Osteocyte (in vitro differentiated cells): ENCODE results near the gene GULP1. TPM values are rescaled to one million over a fixed set of nuclear protein-coding genes. Genes with fewer than 3 reads are reported as not detected.

ENCODE experiments used
- DNase-seq: peaks from one replicate; pipeline ENCODE4 v3.0.0; 2021; ENCODE audit warnings: mixed read lengths; ENCODE audit not compliant: unreplicated experiment; ENCODE audit errors: extremely low spot score
- H3K27ac Mint-ChIP-seq: one replicate; pipeline ENCODE4 v1.8.0; 2021; ENCODE audit warnings: mild to moderate bottlenecking, mixed read lengths; ENCODE audit not compliant: unreplicated experiment
- H3K27me3 Mint-ChIP-seq: one replicate; pipeline ENCODE4 v1.8.0; 2021; ENCODE audit warnings: mixed read lengths; ENCODE audit not compliant: unreplicated experiment
- H3K36me3 Mint-ChIP-seq: one replicate; pipeline ENCODE4 v1.8.0; 2021; ENCODE audit warnings: mixed read lengths; ENCODE audit not compliant: unreplicated experiment
- H3K4me1 Mint-ChIP-seq: one replicate; pipeline ENCODE4 v1.8.0; 2021; ENCODE audit warnings: mixed read lengths; ENCODE audit not compliant: unreplicated experiment
- H3K4me3 Mint-ChIP-seq: one replicate; pipeline ENCODE4 v1.8.0; 2021; ENCODE audit warnings: mild to moderate bottlenecking, moderate library complexity, mixed read lengths; ENCODE audit not compliant: unreplicated experiment
- H3K9me3 Mint-ChIP-seq: one replicate; pipeline ENCODE4 v1.8.0; 2021; ENCODE audit warnings: mixed read lengths; ENCODE audit not compliant: unreplicated experiment
- CTCF ChIP-seq: fragments of 200-600 bp; sonication (generic); IDR thresholded peaks from 2 replicates; pipeline ENCODE4 v1.5.0; 2021; ENCODE audit warnings: antibody characterized with exemption, mild to moderate bottlenecking, moderate library complexity
- long read RNA-seq: library from polyadenylated mRNA; unstranded; transcript quantifications from one replicate; pipeline ENCODE4 v2.0.0, GENCODE V29; 2021
- total RNA-seq: library from RNA; stranded (reverse); gene quantifications from 2 replicates; pipeline ENCODE4 v1.2.1, GENCODE V29; 2021

Gene GULP1, protein sequence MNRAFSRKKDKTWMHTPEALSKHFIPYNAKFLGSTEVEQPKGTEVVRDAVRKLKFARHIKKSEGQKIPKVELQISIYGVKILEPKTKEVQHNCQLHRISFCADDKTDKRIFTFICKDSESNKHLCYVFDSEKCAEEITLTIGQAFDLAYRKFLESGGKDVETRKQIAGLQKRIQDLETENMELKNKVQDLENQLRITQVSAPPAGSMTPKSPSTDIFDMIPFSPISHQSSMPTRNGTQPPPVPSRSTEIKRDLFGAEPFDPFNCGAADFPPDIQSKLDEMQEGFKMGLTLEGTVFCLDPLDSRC
- 36.7 and 44.2 TPM in 2 replicates for total RNA-seq
- long read RNA-seq, transcript GULP1-201 (12 exons, 3,347 nt): minor isoform, 38 of 201 reads
- long read RNA-seq, transcript GULP1-206 (12 exons, 1,376 nt): major isoform, 66 of 201 reads
- long read RNA-seq, partial matches to known transcripts: 13 of 201 reads
- long read RNA-seq, other reads (novel, unspliced or antisense): 79 of 201 reads

DNA sequence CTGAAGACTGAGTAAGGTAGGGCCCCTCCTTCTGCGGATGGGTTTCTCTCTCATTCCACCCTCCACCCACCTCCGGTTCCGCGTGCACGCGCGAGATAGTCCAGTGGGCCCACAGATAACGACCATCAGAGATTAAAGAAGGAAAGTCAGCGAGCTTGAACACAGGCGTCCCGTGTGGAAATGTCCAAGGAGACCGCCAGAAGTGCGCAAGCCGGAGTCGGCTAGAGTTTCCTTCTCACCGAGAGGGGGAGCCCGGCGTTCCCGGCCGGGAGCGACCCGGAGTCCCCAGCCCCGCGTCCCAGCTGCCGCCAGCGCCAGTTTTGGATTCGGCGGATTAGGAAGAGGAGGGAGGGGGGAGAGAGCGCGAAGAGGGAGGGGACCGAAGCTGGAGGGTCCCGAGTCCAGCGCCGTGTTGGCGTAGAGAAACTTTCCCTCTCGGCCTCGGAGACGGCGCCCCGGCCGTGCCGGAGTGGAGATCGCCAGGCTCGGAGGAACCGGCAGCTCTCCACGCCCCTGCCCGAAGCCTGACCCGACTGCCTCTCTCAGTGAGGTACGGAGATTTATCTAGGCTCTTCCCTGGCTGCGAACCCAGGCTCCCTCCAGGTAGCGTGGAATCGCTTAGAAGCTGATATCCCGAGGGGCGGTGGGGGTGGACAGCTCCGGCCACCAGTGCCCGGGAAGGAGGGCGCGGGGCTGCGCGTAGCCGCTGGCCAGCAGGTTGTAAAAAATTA lies at the start of gene GULP1:
GULP1 (plus strand) TSS at position 258 of the 731 bp plus-strand sequence. CDS start 185,829 bp downstream, outside the sequence.
- Mint-ChIP-seq H3K27me3 (no peaks in the 10 kb centered on the region), H3K4me3 (peak within 1 kb of the TSS; percentile 97), H3K4me1 (peaks cover 39% of the 10 kb centered on the region), H3K9me3 (no peaks in the 10 kb centered on the region), H3K27ac (peak within 1 kb of the TSS; percentile 97), H3K36me3 (no peaks in the 10 kb centered on the region)
- peak; percentile 91 for DNase-seq
- peak; percentile 82 for TF ChIP-seq CTCF

GRCh38 chr2:188243381-188243780 lies 48.3 kb upstream of the GULP1 start:
- no peak for DNase-seq
- no peak overlapping the region for H3K4me3 Mint-ChIP-seq
- H3K9me3 Mint-ChIP-seq: no peaks in the 10 kb centered on the region
- H3K27me3 Mint-ChIP-seq: no peaks in the 10 kb centered on the region
- peaks cover 11% of the 10 kb centered on the region for H3K4me1 Mint-ChIP-seq
- TF ChIP-seq CTCF: no peak
- H3K36me3 Mint-ChIP-seq: no peaks in the 10 kb centered on the region
- no peak overlapping the region for H3K27ac Mint-ChIP-seq

GRCh38 chr2:188244383-188244782 lies 47.3 kb upstream of the GULP1 start:
- no peak for DNase-seq
- Mint-ChIP-seq H3K4me1 (peaks cover 11% of the 10 kb centered on the region), H3K4me3 (no peak overlapping the region), H3K27me3 (no peaks in the 10 kb centered on the region), H3K27ac (no peak overlapping the region), H3K36me3 (no peaks in the 10 kb centered on the region), H3K9me3 (no peaks in the 10 kb centered on the region)
- no peak for TF ChIP-seq CTCF

DNA sequence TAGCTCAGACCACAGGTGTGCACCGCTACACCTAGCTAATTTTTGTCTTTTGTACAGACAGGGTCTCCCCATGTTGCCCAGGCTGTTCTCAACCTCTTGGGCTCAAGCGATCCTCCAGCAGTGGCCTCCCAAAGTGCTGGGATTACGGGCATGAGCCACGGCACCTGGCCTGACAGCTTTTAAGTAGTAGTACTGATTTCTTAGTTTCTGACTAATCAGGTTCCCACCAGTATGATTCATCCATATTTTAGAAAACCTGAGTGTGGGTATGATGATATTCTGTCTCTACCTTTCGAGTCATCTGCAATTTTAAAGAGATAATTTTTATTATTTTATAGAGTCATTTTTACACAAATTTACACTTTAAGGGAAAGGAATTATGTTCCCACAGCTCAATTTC lies 46.4 kb upstream of the GULP1 start:
- Mint-ChIP-seq H3K27me3 (no peaks in the 10 kb centered on the region), H3K36me3 (no peaks in the 10 kb centered on the region), H3K27ac (no peak overlapping the region), H3K4me1 (peaks cover 11% of the 10 kb centered on the region), H3K4me3 (no peak overlapping the region), H3K9me3 (no peaks in the 10 kb centered on the region)
- TF ChIP-seq CTCF: no peak
- no peak for DNase-seq

DNA sequence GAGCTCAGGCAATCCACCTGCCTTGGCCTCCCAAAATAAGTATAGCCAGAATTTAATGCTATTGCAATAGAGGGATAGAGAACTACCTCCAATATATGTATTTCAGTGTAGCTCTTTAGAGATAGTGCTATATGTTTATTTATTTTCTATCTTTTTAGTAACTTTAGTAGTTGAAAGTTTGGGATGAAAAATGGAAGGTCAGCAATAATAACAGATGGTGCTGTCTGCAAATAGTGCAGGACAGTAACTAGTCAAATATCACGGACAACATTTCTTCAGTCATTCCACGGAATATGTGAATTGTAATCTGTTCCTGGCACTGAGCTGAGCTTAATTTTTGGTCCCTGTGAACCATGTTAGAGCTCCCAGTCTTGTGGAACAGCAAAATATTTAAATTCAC lies 43.2 kb upstream of the GULP1 start:
- Mint-ChIP-seq H3K27me3 (no peaks in the 10 kb centered on the region), H3K36me3 (peaks cover 3% of the 10 kb centered on the region), H3K4me1 (peaks cover 11% of the 10 kb centered on the region), H3K27ac (no peak overlapping the region), H3K4me3 (no peak overlapping the region), H3K9me3 (peaks cover 9% of the 10 kb centered on the region)
- no peak for TF ChIP-seq CTCF
- DNase-seq: no peak
